NCI-H524 (cell line): Measurements from ENCODE around the gene RAB8B.

Source experiments
- DNase-seq, 2 experiments: peaks; one replicate each; lab custom pipeline; 2025; lab: John Stamatoyannopoulos, UW

The RAB8B gene

DNA sequence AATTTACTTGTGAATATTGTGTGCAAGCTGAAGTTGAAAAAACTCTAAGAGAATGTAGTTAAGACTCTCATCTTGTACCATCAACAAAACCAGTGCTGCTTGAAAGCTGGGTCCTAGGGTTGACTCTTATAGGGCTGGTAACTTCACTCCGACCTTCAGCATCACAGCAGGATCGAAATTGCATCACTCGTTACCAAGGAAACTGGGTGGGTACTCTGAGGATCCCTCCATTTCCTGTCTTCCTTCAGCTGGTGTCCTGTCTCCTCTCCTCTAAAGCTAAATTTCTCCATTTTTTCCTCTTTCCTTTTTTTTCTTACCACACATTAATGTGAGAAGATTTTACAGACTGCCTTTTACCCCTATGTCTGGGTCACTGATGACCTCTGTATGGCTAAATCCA lies 85.0 kb downstream of the RAB8B start:
- no peak for DNase-seq

DNA sequence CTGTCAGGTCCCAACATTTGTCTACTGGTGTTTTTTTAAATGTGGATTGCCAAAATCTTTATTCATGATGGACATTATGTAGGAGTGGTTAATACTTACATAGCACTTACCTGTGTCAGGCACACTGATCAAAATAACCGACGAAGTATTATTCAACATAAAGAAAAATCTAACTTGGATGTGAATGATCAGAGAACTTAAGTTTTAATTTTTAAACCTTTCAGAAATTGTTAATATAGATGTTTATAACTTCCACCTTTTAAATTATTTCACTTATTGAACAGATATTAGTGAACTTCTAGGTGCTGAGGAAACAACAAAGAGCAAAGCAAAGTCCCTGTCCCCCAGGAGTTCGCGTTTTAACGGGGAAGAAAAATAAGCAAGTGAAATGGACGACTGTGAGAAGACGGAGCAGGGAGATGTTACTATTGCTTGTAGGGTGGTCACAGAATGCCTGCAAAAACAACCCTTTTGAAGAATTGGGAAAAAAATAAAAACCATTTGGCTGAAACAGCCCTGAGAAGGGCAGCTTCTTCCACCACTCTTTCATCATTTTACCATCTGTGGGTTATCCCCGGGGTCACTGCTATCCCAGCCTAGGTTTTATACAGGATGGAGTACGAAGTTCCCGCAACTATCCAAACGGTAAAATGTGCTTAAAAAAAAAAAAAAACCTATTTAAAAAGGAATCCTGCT lies 87.1 kb downstream of the RAB8B start:
- no peak for DNase-seq

DNA sequence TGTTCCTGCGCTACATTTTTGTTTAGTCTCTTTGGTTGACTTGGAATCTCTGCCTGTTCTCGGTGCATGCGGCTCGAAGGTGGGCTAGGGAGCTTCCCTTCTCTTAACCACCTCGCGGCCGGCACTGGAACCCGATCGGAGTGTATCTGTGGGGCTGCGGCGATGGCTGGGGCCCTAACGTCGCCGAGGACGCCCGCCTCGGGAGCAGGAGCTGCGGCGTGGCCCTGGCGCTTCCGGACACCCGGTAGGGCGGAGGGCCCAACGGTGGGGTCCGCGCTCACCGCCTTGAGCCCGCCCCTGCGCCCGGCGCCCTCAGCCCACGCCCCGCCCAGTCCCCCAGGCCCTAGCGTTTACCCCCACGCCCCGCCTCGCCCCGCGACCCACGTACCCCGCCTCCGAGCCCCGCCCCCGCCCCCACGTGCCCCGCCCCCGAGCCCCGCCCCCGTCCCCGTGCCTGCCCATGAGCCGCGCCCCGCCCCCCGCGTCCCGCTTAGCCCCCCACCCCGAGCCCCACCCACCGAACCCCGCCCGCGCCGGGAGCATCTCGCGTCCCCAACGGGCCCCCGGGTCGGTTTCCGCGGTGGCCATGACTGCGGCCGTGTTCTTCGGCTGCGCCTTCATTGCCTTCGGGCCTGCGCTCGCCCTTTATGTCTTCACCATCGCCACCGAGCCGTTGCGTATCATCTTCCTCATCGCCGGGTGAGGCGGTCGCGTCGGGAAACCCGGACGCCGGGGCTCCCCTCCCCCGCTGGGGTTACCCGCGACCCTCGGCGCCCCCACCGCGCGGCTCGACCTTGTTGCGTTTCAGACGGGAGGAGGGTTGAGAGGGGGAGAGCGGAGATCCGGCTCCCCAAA lies 87.9 kb downstream of the RAB8B start, which contains the start of gene APH1B:
APH1B (plus strand) TSS at position 568 of the 855 bp plus-strand sequence; CDS start at position 587, 19 bp downstream.
- DNase-seq = peak; percentile 77 to 80

DNA sequence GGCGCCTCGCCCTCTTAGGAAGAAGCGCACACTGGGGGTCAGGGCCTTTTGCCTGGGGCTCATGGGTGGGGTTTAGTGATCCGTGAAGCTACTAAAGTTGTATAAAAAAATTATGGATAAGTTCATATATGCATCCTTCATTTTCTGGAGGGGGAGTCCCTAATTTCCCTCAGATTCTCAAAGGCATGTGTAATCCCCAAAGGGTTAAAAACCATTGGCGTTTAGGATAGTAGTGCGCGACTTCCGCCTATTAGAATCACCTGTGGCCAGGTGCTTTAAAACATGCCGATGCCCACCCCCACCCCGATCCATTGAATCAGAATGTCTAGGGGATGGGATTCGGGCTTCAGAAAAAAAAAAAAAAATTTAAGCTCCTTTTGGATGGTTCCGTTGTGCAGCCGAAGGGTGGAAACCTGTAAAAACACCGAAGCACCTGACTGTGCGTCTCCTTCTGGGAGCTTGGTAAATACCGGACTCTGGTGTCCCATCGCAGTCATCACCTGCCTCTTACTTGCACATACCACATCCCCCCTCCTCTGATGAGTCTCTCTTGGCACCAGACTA lies 88.6 kb downstream of the RAB8B start:
- no peak for DNase-seq

DNA sequence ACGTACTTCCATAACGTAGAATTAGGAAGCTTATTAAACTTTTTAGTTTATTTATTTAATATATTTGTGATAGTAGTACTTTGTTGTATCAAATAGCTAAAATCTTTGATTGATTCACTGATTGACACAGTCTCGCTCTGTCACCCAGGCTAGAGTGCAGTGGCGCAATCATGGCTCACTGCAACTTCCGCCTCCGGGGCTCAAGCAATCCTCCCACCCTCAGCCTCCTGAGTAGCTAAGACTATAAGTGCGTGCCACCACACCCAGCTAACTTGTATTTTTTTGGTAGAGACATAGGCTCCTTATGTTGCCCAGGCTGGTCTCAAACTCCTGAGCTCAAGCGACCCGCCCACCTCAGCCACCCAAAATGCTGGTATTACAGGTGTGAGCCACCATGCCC lies 93.7 kb downstream of the RAB8B start:
- DNase-seq = no peak

DNA sequence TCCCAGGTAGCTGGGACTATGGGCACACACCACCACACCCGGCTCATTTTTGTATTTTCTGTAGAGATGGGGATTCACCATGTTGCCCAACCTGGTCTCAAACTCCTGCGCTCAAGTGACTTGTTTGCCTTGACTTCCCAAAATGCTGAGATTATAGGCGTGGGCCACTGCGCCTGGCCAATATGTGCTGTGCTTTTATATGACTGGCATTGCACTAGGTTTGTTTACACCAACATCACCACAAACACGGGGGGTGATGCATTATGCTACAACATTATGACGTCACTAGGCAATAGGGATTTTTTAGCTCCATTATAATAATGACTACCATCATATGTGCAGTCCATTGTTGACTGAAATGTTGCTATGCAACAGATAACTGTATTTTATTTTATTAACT lies 94.9 kb downstream of the RAB8B start:
- no peak for DNase-seq

DNA sequence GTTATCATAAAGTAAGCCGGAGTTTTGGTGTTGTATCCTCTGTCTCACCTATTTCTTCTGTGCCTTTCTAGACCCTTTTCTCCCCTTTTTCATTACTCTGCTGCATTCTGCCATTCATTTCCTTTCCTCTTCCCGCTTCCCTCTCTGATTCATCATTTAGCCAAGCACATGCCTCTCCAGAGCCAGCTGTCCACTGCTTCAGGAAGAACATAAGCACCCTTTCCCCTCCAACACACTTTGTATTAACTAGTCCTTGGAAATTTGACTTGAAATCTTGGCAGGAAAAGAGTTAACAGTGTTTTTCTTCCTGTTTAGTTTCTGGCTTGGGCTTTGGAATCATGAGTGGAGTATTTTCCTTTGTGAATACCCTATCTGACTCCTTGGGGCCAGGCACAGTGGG lies 97.7 kb downstream of the RAB8B start:
- DNase-seq = peak; percentile 48 to 68

DNA sequence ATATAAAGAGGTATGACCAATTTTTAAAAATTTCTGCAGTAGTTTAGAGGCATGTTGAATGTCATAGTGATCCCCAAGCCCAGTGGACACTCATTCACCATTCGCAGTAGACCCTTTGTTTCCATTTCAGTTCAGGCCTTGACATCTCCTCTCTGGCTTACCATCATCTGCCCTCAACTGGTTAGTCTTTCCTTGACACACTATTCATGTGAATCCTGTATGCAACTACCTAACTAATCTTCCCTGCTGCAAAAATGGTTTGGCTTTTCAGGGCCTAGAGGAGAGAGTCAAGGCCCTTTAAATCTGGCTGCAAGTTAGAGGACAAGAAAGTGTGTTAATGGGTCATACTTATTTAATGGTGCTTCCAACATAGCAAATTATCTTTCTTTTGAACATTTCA lies 98.9 kb downstream of the RAB8B start:
- DNase-seq = peak in 1 of 2 experiments; percentile 62

DNA sequence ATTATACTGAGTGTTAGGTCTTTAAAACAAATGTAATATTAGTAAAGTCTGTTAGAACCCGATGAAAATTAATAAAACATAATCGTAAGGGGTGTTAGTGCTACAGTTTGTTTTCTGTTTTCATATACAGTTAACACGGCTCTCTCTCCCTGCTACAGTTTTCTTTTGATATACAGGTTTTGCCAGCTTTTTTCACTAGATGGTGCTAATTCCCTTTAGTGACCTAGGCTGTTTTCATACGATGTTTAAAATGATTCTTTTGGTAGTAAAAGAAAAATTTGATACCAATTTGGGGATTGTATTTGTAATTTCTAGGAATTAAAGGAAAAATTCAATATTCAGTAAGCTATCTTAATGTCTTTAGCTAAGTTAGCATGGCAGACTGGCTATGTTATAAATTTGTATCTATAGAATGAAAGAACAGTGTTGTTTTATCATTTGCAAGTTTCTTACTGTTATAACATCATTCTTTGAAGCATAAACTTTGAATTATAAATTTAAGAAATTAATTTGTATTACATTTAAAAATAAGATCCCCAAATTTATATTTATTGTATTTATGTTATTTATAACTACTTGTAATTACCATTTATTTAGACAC lies 99.5 kb downstream of the RAB8B start:
- peak; percentile 33 to 77 for DNase-seq

DNA sequence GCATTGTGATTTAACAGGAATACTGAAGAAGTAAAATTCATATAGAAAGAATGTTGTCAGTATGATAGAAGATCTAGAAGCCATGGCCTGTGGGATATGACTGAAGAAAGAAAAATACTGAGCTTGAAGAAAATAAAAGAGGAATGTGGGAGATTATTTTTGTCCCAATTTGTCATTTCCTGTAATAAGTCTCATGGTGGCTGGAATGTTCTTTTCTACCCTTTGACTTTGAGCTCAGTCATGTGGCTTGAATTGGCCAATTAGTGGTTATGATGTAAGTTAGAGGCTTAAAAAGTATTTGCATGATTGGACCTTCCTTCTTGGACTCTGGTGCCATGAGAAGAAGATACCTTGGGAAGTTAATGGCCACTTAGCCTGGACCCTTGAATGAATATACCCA lies 102.1 kb downstream of the RAB8B start:
- no peak for DNase-seq

DNA sequence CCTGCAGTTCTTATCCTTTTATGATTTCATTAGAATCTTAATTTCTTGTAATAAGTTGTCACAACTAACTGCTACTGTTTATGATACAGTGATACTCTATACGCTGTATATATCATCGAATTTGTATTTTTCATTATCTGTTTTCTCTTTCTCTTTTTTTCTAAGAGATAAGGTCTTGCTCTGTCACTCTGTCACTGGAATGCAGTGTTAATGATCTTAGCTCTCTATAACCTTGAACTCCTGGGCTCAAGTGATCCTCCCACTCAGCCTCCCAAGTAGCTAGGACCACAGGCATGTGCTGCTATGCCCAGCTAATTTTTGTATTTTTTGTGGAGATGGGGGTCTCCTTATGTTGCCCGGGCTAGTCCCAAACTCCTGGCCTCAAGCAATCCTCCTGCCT lies 102.8 kb downstream of the RAB8B start:
- no peak for DNase-seq

DNA sequence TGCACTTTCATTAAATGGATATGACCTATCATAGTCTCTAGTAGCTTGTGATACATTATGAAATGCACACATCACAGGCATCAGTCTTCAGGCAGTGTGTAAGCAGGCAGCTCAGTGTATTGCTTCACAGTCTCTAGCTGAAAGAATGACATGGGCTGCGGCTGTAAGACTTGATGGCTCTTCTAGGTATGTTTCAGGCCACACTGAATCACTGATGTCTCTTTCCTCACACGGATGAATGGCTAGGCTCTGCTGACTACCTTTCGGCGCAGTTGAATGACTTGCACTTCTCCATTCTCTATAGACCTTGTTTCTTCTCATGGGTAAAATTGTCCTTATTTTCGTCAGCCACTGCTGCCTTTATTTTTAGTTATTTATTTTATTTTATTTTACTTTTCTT lies 103.4 kb downstream of the RAB8B start:
- no peak for DNase-seq

DNA sequence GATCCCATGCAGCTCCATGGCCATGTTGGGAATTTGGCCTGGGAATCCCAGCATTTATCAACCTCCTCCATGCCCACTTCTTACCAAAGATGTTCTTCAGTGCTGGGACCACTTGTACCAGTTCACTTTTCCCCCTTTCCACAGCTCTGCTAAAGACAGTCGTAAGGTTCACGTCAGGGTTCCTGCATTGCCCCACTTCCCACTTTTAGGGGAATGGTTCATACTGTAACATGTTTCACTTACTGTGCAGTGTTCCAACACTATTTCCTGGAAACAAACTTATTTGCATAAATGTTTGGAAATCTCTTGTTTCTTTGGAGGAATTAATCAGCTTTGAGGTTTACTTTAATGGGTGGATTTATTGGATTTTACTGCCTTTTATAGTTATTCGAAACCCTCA lies 105.0 kb downstream of the RAB8B start:
- no peak for DNase-seq

DNA sequence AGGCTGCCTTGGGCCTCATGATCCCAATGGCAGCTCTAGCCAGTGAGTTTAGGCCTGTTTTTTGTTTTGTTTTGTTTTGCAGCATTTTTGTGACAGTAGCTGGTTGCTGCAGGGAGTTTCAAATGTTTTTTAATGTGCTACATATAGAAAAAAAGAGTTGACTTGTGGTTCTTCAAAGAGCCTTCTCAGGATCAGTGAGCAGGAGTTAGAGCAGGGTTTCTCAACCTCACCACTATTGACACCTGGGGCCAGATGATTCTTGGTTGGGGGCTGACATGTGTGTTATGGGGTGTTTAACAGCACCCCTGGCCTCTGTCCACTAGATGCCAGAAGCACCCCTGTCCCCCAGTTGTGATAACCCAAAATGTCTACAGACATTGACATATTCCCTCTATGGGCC lies 105.9 kb downstream of the RAB8B start:
- no peak for DNase-seq

DNA sequence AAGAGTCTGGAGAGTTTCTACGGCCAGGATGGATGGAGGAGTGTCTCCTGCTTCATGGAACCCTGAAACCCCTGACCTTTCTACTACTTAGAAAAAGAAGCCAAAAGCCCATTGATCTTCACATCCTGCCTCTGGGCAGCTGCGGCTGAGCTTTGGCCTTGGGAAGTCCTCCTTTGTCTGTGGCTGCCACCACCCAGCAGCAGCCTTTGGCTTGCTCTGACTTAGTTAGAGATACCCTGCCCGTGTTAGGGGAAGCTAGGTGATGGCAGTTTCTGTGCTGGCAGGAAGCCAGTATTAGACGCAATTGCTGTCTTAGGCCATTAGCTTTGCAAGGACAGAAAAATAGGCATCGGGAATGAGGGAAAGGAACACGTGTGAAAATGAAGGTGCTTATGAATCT lies 106.8 kb downstream of the RAB8B start:
- no peak for DNase-seq

DNA sequence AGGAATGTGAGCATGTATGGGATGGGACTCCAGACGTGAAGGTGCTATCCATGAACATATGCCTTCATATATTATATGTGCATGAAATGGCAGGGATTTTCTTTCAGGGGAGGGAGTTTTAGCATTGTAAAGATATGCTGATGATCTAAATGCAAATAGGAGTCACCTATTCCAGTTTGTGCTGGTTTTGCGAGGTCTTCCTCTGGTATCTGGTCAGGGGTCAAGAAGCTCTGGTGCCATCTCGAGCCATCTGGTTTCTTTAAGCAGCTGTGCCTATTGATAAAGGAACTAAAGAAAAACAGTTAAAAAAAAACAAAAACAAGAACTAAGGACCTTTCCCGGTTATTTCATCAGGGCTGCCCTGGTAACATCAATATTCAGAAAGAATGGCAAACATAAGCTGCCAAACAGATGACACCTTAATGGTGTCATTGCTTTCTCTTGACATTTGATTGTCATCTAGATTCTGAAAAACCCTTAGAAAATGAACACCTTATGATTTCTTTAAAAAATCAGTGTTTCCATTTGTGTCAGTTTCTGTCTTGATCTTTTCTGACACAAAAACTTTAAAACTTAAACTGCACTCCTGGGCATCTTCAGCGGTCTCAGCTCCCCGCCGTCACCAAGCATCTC lies 110.7 kb downstream of the RAB8B start:
- DNase-seq = no peak

DNA sequence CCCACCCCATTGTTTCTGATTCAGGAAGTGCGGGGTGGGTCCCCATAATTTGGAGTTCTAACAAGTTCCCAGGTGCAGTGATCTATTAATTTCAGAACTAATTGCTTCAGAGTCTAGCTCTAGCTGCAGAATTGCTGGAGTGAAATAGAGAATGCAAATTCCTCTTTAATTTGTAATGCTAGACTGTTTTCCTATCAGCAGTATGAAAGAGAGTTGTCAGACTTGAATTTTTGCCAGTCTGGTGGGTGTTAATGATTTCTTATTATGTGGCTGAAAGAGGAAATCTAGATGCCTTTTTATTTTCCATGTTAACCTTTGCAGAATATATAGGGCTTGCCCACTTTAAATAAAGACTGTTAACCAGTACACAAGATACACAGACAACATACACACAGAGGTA lies 111.7 kb downstream of the RAB8B start:
- no peak for DNase-seq

DNA sequence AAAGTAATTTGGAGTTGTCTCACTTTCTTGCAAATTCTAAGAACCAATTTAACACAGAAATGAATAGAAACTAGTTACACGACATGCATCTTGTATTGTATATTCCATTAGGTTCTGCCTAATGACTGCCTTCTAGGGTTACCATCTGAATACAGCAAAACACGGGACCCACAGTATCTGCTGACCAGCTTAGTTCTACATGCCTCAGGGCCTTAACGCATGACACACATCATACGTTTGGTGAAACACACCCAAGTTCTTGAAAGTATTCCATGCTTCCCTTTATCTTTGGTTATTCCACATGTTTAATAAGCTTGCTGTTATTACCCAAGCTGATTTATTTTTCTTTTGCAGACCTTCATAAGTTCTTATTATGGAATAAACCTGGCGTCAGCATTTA lies 115.9 kb downstream of the RAB8B start:
- DNase-seq = no peak

DNA sequence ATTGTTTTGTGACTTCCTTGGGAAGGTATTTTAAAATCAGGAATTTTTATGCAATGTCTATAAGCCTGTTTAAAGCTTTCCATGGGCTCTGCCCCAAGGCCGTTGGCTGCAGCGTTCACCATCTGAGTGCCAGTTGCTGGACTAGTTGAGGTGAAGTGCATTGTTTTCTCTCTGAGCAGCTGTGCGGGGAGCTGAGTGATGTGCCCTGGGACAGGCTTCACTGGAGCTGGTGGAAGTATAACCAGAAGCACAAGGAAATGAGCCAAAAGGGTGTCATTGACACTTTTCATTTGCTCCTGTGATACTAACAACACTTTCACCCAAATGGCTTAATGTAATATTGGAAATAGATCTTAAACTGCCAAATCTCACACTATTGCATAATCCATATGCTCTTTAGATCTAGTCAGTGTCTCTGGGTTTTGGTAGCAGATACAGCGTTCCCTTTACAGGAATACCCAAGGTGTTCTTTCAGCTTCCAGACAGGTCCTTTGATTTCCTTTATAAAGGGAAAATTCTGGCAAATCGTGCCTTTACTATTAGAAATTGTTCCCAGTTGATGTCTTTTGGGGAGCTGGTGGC lies 117.2 kb downstream of the RAB8B start:
- peak in 1 of 2 experiments; percentile 46 for DNase-seq

DNA sequence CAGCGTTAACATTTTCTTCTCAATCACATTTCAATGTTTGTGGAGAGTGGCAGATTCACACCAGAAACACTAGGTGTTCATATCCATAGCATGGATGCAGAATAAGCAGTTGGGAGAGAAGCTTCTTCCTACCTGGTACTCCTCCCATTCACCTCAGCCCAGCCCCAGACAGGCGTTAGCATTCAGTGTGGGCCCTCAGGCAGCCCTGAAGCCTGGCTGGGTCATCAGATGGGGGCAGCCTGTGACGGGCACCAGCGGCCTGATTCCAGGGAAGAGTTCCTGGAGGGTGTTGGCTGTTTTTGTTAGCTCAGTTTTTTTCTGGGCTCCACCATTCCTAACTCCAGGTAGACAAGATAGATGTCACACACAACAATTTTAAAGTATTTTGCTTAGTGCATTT lies 119.1 kb downstream of the RAB8B start:
- no peak for DNase-seq

DNA sequence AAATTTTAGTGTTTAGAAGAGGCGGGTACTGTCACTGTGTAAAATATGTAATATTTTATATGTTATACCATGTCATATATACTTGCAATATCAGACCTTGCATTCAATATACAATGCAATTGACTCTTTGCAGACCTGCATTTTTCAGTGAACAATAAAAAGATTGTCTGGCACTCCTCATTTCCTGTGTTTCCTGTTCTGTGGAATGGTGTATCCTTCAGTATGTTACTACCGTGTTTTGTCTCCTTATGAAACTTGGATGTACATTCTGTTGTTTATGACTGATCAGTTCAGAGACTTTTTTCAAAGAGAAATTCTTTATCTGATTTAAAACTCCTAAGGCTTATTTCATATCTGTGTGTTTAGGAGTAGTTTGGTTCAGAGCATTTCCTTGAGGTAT lies 119.5 kb downstream of the RAB8B start:
- no peak for DNase-seq

DNA sequence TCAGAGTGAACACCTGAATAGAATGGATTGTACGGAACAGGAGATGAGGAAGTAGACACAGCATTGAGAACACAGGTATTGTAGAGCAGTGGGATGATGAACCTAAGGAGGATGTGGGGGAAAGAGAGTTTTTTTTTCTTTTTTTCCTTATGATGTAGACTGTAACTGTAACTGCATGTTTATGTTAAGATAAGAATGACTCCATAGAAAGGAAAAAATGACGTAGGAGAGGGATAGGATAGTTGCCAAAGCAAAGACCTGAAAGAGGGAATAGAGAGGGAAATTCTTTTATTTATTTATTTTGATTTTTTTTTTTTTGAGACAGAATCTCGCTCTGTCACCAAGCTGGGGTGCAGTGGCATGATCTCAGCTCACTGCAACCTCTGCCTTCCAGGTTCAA lies 121.2 kb downstream of the RAB8B start:
- no peak for DNase-seq
